ENCODE data around the gene SRPRB.
A peak's percentile ranks its signal among the peaks of the same experiment; 100 is the strongest.

Gene SRPRB

GRCh38 chr3:133805702-133806475 lies at the start of gene SRPRB:
SRPRB (plus strand) TSS chr3:133805815; CDS start chr3:133805849, 34 bp downstream.
- peak; percentile 93 to 96 for DNase-seq (ENCODE audit: low read depth in 2 of 2)

- DNase-seq (ENCODE audit: low read depth in 2 of 2), result no peak
Observed at GRCh38 chr3:133756716-133757694, 48.6 kb upstream of the SRPRB start.

GRCh38 chr3:133757701-133758567 lies 47.7 kb upstream of the SRPRB start:
- DNase-seq (ENCODE audit: low read depth in 2 of 2), result no peak

- no peak for DNase-seq (ENCODE audit: low read depth in 2 of 2)
Observed at GRCh38 chr3:133758568-133758928, 47.1 kb upstream of the SRPRB start.

- no peak for DNase-seq (ENCODE audit: low read depth in 2 of 2)
Observed at GRCh38 chr3:133758964-133759739, 46.5 kb upstream of the SRPRB start.

GRCh38 chr3:133759740-133760305 lies 45.8 kb upstream of the SRPRB start:
- DNase-seq (ENCODE audit: low read depth in 2 of 2), result no peak

GRCh38 chr3:133760916-133761315 lies 44.7 kb upstream of the SRPRB start:
- DNase-seq (ENCODE audit: low read depth in 2 of 2), result no peak

- DNase-seq (ENCODE audit: low read depth in 2 of 2), result no peak
Observed at GRCh38 chr3:133761605-133762484, 43.8 kb upstream of the SRPRB start.

- DNase-seq (ENCODE audit: low read depth in 2 of 2), result no peak
Observed at GRCh38 chr3:133762539-133762938, 43.1 kb upstream of the SRPRB start.

- no peak for DNase-seq (ENCODE audit: low read depth in 2 of 2)
Observed at GRCh38 chr3:133763797-133764683, 41.6 kb upstream of the SRPRB start.

- no peak for DNase-seq (ENCODE audit: low read depth in 2 of 2)
Observed at GRCh38 chr3:133765256-133765655, 40.4 kb upstream of the SRPRB start.

GRCh38 chr3:133767607-133768006 lies 38.0 kb upstream of the SRPRB start:
- no peak for DNase-seq (ENCODE audit: low read depth in 2 of 2)

GRCh38 chr3:133769536-133769935 lies 36.1 kb upstream of the SRPRB start:
- DNase-seq (ENCODE audit: low read depth in 2 of 2), result no peak

GRCh38 chr3:133773732-133774131 lies 31.9 kb upstream of the SRPRB start:
- DNase-seq (ENCODE audit: low read depth in 2 of 2), result no peak

- no peak for DNase-seq (ENCODE audit: low read depth in 2 of 2)
Observed at GRCh38 chr3:133775309-133775708, 30.3 kb upstream of the SRPRB start.

GRCh38 chr3:133775835-133776234 lies 29.8 kb upstream of the SRPRB start:
- no peak for DNase-seq (ENCODE audit: low read depth in 2 of 2)

GRCh38 chr3:133776794-133777438 lies 28.7 kb upstream of the SRPRB start:
- DNase-seq (ENCODE audit: low read depth in 2 of 2), result no peak
